Measurements from ENCODE around the gene ADAMTS4.
"Not testable (repeated sequence)": the region's sequence is repeated elsewhere in the genome, so short reads cannot be mapped to it uniquely, and the experiment has no call there.

GRCh38 chr1:161224695-161225087 lies 25.8 kb upstream of the ADAMTS4 start:
- TF ChIP-seq ZFX (IDR thresholded peaks at IDR 0.05); CTCF (conservative IDR thresholded peaks at IDR 0.05): not testable (repeated sequence)
